Measurements from ENCODE around the gene AGAP1. TPM values are rescaled to one million over a fixed set of nuclear protein-coding genes. Genes with fewer than 3 reads are reported as not detected.

Gene AGAP1
- polyA plus RNA-seq (ENCODE audit: insufficient read length in 4 of 4), result 10 to 100 TPM; 17.5 to 19.9 (median 19.3) TPM

DNA sequence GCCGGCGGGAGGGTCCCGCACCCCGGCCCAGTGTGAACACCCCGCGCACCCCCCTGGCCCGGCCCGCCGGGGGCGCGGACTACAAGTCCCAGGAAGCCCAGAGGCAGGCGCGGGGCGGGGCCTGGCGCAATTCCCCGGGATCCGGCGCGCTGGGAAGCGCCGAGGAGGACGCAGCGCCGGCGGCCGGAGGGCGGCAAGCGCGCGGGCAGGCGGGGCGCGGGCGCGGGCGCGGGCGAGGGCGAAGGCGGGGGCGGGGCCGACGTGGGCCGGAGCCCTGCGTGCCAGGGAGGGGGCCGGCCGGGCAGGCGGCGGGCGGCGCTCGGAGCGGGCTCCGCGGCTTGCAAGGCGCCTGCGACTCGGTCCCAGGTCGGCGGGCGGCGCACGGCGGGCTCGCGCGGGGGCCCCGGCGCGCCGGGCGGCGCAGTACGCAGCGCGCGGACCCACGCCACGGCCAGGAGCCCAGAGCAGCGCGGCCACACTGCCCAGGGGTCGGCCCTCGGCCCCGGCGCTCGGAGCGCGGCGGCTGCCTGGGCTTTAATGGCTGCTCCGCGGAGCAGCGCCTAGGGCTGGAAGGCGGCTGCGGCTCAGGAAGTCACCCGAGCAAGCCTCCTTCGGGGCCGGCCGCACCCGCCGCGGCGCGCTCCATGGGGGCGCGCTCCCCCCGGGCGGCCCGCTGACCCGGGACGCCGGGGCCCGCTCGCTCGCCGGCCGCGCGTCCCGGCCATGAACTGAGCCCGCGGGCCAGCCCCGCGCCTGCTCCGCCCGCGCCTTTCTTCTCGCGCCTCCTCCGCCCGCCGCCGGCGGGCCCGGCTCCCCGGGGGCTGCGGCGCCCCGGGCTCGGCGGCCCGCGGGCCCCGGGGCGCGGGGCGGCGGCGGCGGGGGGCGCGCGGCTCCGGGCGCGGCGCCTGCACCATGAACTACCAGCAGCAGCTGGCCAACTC is at the start of gene AGAP1:
TSS of gene AGAP1 (plus strand) at position 269 of the 941 bp plus-strand sequence.
- DNase-seq (ENCODE audit: low read depth in 4 of 4, low spot score in 3 of 4), result peak in 3 of 4 donors; percentile 74 to 80 (median 75)

- no peak for DNase-seq (ENCODE audit: low read depth in 4 of 4, low spot score in 3 of 4)
Observed at GRCh38 chr2:235444101-235444597, 49.7 kb upstream of the AGAP1 start.

DNA sequence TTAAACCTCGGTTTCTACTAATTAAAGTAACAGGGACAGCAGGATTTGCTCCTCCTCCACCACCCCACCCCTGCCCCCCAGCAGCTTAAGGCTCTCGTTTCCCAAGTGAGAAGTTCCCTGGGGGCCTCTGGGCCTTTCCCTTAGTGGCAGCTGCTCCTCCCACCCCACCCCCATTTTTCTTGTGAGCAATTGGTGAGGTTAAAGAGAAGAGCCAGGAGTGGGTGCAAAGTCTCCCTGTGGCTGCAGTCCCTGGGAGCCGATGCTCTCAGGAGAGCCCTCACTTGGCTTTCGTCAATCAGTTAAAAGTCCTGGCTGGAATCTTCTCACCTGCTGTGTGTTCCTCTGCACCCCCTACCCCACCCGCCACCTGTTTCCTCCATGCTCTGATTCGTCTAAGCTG is 48.7 kb upstream of the AGAP1 start:
- no peak for DNase-seq (ENCODE audit: low read depth in 4 of 4, low spot score in 3 of 4)

DNA sequence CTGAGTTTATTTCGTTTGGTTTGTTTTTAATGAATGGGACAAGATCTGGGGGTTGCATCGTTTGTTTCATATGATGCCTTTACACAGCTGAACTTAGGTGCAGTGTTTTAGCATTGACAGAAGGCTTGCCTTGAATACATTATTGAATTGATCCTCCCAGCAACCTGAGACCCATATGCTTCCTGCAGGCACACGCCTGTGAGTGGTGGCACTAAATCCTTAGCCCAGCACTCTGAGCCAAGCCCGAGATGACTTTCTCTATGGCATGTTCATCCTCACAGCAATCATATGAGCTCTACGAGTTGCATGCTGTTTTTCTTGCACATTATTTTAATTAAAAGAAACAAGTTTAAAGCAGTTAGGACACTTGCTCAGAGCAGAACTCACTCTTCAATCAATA is 47.8 kb upstream of the AGAP1 start:
- DNase-seq (ENCODE audit: low read depth in 4 of 4, low spot score in 3 of 4), result no peak

- DNase-seq (ENCODE audit: low read depth in 4 of 4, low spot score in 3 of 4), result no peak
Observed at GRCh38 chr2:235447210-235447609, 46.6 kb upstream of the AGAP1 start.

GRCh38 chr2:235449568-235449967 is 44.3 kb upstream of the AGAP1 start:
- no peak for DNase-seq (ENCODE audit: low read depth in 4 of 4, low spot score in 3 of 4)

DNA sequence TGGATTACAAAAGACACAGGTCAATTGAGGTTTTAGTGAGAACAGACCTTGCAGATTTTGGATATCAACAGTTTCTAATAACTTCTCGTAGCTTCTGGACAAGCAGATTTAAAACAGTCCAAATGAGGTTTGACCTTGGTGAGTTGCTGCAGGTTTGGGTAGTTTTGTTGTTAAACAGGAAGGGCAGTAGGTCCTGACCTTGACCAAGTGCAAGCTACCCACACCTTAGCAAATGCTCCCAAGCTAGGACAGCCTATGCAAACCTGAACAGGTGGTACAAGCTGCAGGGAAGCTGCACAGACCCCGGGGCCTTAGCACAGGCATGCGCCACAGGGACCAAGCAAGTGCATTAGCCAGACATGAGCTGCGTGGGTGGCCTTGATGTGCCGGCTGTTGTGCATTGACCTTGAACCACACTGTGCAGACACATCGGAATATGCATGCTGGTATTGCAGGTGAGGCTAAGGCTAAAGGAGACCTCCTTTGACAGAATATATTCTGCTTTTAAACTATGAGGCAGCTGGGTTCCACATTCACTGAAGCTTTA is 40.2 kb upstream of the AGAP1 start:
- DNase-seq (ENCODE audit: low read depth in 4 of 4, low spot score in 3 of 4), result no peak

DNA sequence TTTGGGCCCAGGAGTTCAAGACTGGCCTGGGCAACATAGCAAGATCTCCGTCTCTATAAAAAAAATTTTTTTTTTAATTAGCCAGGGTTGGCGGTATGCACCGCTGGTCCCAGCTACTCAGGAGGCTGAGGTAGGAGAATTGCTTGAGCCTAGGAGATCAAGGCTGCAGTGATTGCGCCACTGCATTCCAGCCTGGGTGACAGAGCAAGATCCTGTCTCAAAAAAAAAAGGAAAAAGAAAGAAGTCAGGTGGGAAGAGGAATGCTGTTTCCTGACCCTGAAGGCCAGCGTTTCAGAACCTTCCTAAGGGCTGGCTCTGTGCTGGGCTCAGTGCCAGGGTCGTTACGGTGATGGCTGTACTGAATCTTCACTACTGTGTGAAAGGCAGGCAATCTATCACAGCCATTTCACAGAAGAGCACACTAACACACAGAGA is 35.0 kb upstream of the AGAP1 start:
- DNase-seq (ENCODE audit: low read depth in 4 of 4, low spot score in 3 of 4), result no peak

GRCh38 chr2:235460548-235461047 is 33.2 kb upstream of the AGAP1 start:
- no peak for DNase-seq (ENCODE audit: low read depth in 4 of 4, low spot score in 3 of 4)

DNA sequence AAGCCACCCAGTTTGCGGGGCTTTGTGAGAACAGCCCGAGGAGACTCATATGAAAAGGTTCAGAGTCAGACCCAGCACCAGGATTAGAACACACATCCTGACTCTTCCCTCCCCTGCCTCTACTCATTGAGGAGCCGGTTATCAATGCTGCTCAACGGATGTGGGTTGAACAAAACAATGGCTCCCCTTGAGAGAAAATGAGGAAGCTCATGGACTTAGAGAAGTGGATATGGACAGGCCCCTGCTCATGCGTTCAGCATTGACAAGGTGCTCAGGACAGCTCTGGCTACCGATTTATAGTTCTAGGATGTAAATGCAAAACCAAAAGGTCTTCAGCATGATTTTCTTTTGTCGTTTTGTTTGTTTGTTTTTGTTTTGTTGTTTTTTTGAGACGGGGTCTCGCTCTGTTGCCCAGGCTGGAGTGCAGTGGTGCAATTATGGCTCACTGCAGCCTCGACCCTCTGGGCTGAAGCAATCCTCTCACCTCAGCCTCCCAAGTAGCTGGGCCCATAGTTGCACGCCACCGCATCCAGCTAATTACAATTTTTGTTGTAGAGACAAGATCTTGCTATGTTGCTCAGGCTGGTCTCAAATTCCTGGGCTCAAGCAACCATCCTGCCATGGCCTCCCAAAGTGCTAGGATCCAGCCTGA is 32.0 kb upstream of the AGAP1 start:
- no peak for DNase-seq (ENCODE audit: low read depth in 4 of 4, low spot score in 3 of 4)

- DNase-seq (ENCODE audit: low read depth in 4 of 4, low spot score in 3 of 4), result no peak
Observed at GRCh38 chr2:235462415-235462790, 31.4 kb upstream of the AGAP1 start.

- no peak for DNase-seq (ENCODE audit: low read depth in 4 of 4, low spot score in 3 of 4)
Observed at GRCh38 chr2:235463893-235464292, 29.9 kb upstream of the AGAP1 start.

- DNase-seq (ENCODE audit: low read depth in 4 of 4, low spot score in 3 of 4), result no peak
Observed at GRCh38 chr2:235467588-235467987, 26.3 kb upstream of the AGAP1 start.

DNA sequence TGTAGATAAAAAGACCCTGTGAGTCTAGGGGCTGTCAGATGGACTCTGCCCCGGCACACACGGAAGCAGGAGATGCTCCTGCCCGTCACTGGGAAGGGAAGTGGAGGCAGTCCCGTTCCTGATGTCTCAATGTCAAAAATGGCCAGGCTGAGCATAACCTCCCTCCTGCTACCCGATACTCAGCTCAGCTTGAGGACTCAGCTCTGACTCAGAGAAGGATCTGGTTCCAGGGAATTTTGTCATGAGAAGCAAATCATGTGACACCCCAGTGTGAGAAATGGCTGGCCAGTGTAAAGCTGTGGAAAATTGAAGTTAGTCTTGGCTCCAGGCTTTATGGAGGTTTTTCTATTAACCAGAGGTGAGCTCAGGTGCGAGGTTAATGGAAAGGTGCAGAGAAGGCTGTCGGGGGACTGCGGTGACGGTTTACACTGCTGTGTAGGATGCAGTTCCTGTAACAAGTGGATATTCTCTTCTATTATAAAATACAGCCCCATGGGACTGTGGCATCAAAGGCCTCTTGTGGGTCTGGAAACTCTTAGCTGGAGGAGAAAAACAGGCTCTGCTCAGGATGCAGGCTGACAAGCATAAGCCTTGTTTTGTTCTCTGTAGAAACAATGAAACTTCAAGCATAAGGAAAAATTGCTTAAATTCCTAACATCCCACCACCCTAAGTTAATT is 24.7 kb upstream of the AGAP1 start:
- peak in 2 of 4 donors; percentile 48 to 52 for DNase-seq (ENCODE audit: low read depth in 4 of 4, low spot score in 3 of 4)

GRCh38 chr2:235471186-235471747 is 22.6 kb upstream of the AGAP1 start:
- no peak for DNase-seq (ENCODE audit: low read depth in 4 of 4, low spot score in 3 of 4)

DNA sequence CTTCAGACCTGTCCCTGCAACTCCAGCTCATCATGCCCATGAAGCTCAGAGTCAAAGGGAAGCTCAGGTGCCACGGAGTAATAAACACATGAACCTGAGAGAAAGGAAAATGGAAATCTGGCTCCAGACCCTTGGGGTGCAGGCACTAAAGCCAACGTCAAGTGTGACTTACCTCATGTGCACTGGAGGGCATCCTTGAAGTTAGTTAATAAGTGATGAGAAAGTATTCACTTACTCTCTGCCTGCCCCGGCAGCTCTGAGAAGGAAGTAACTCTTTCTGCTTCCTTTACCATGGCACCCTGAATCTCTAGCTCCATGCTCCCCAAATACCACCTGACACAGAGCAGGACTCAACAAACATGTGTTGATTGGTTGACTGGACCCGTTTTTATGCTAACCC is 21.4 kb upstream of the AGAP1 start:
- no peak for DNase-seq (ENCODE audit: low read depth in 4 of 4, low spot score in 3 of 4)

DNA sequence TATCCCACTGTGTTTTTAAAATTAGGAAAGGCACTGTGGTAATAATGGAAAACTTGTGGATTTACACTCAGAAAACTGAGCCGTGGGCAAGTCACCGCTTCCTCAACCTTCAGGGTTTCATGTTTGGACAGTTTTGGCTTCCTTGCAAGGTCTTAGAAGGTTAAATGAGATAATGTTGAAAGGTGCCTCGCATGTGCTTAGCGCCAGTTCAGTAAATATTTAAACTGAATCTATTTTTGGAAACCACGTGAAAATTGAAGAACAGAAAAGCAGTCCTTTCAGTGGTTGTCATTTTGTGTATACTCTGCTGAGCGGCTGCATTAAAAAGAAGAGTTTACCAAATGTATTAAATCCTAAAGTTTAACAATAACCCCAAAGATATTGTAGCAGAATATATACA is 15.2 kb upstream of the AGAP1 start:
- no peak for DNase-seq (ENCODE audit: low read depth in 4 of 4, low spot score in 3 of 4)

GRCh38 chr2:235479604-235480003 is 14.2 kb upstream of the AGAP1 start:
- no peak for DNase-seq (ENCODE audit: low read depth in 4 of 4, low spot score in 3 of 4)

DNA sequence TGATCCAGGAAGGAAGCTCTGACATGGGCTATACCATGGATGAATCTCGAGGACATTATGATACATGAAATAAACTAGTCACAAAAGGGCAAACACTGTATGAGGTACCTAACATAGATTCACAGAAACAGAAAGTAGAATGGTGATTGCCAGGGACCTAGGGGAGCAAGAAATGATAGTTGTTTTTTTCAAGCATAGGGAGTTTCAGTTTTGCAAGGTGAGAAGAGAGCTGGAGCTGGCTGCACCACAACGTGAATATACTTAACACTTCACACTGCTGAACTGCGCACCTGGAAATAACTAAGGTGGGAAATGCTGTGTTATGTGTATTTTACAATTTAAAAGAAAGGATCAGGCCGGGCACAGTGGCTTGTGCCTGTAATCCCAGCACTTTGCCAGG is 13.2 kb upstream of the AGAP1 start:
- DNase-seq (ENCODE audit: low read depth in 4 of 4, low spot score in 3 of 4), result no peak

GRCh38 chr2:235483313-235483712 is 10.5 kb upstream of the AGAP1 start:
- no peak for DNase-seq (ENCODE audit: low read depth in 4 of 4, low spot score in 3 of 4)

All from left renal pelvis (tissue), 4 donors.